GM12801 (cell line): ENCODE data around the gene CEP72.

ENCODE experiments used
- CTCF ChIP-seq: IDR thresholded peaks from one replicate; pipeline ENCODE4 v1.5.1; 2011; ENCODE audit warnings: control low read depth; ENCODE audit not compliant: insufficient read length; ENCODE audit errors: extremely low read depth

The CEP72 gene

GRCh38 chr5:616484-617039 lies 4.4 kb downstream of the CEP72 start:
- no peak for TF ChIP-seq CTCF

- no peak for TF ChIP-seq CTCF
Measured at GRCh38 chr5:617896-618295, 5.8 kb downstream of the CEP72 start.

GRCh38 chr5:618450-618849 lies 6.3 kb downstream of the CEP72 start:
- no peak for TF ChIP-seq CTCF

GRCh38 chr5:619444-619843 lies 7.3 kb downstream of the CEP72 start:
- no peak for TF ChIP-seq CTCF

- no peak for TF ChIP-seq CTCF
Measured at GRCh38 chr5:620152-620551, 8.0 kb downstream of the CEP72 start.

GRCh38 chr5:620586-621180 lies 8.5 kb downstream of the CEP72 start:
- TF ChIP-seq CTCF = no peak

- TF ChIP-seq CTCF = no peak
Measured at GRCh38 chr5:621341-621761, 9.2 kb downstream of the CEP72 start.
